HEK293 (cell line): Measurements from ENCODE around the gene KIF21B.

Experiments used
- CTCF ChIA-PET: fragments of 350-600 bp; formaldehyde crosslinking; extraction: SDS; loops from one replicate; lab custom pipeline; 2021; ENCODE audit warnings: antibody characterized with exemption; lab: Yijun Ruan, JAX
- POLR2A ChIA-PET: fragments of 300-600 bp; formaldehyde crosslinking; extraction: SDS; loops from one replicate; lab custom pipeline; 2020; ENCODE audit warnings: antibody characterized with exemption, inconsistent platforms; lab: Yijun Ruan, JAX
- H3K27ac ChIP-seq: fragments of 200-500 bp; sonication (Bioruptor generic); 2 replicates; pipeline ENCODE4 v1.5.1; 2014; ENCODE audit warnings: low read depth, low read length, control low read depth, inconsistent platforms; ENCODE audit errors: extremely low read depth
- H3K36me3 ChIP-seq, 2 experiments: fragments of 200-500 bp in 1 of 2; sonication (Bioruptor generic) in 1 of 2; 1 replicate in 1 of 2; 2 replicates in 1 of 2; pipeline ENCODE4 v1.5.1; 2014 to 2017; ENCODE audit warnings: inconsistent platforms in 2 of 2, low read length in 2 of 2; ENCODE audit not compliant: control insufficient read depth in 2 of 2, insufficient read depth in 1 of 2
- H3K4me1 ChIP-seq: fragments of 200-500 bp; sonication (Bioruptor generic); 2 replicates; pipeline ENCODE4 v1.5.1; 2014; ENCODE audit warnings: mild to moderate bottlenecking, low read length, inconsistent platforms; ENCODE audit not compliant: control insufficient read depth, insufficient read depth
- H3K4me3 ChIP-seq: 2 replicates; pipeline ENCODE4 v1.5.1; 2011; ENCODE audit warnings: low read depth, mild to moderate bottlenecking, control low read depth, low read length, moderate library complexity
- H3K9me3 ChIP-seq: fragments of 200-500 bp; sonication (Bioruptor generic); 2 replicates; pipeline ENCODE4 v1.5.1; 2014; ENCODE audit warnings: low read depth, low read length, inconsistent platforms; ENCODE audit not compliant: control insufficient read depth, insufficient read depth
- HOXA7 ChIP-seq: sonication (generic); formaldehyde crosslinking; IDR thresholded peaks from 2 replicates; pipeline ENCODE4 v1.8.1; 2022; ENCODE audit warnings: missing genetic modification reagents, borderline replicate concordance
- KLF1 ChIP-seq: fragments of 450-650 bp; formaldehyde crosslinking; IDR thresholded peaks from 2 replicates; pipeline ENCODE4 v1.5.1; 2016; ENCODE audit warnings: missing biosample characterization, missing genetic modification characterization
- OSR2 ChIP-seq: fragments of 450-650 bp; formaldehyde crosslinking; IDR thresholded peaks from 2 replicates; pipeline ENCODE4 v1.5.1; 2016; ENCODE audit warnings: missing biosample characterization, missing genetic modification characterization
- SP7 ChIP-seq: fragments of 450-650 bp; formaldehyde crosslinking; IDR thresholded peaks from 2 replicates; pipeline ENCODE4 v1.5.1; 2016; ENCODE audit warnings: missing biosample characterization, missing genetic modification characterization
- ZBTB17 ChIP-seq: fragments of 450-650 bp; formaldehyde crosslinking; IDR thresholded peaks from 2 replicates; pipeline ENCODE4 v1.5.1; 2016; ENCODE audit warnings: missing biosample characterization, missing genetic modification characterization
- ZBTB21 ChIP-seq: fragments of 450-650 bp; formaldehyde crosslinking; IDR thresholded peaks from 2 replicates; pipeline ENCODE4 v1.5.1; 2017; ENCODE audit warnings: missing biosample characterization, missing genetic modification characterization
- ZBTB8A ChIP-seq: fragments of 450-650 bp; formaldehyde crosslinking; IDR thresholded peaks from 2 replicates; pipeline ENCODE4 v1.5.1; 2016; ENCODE audit warnings: missing biosample characterization, missing genetic modification characterization
- ZFHX2 ChIP-seq: fragments of 450-650 bp; formaldehyde crosslinking; conservative IDR thresholded peaks from 2 replicates; pipeline ENCODE4 v1.5.1; 2016; ENCODE audit warnings: missing biosample characterization, missing genetic modification characterization
- ZFP3 ChIP-seq: fragments of 450-650 bp; formaldehyde crosslinking; IDR thresholded peaks from 2 replicates; pipeline ENCODE4 v1.5.1; 2016; ENCODE audit warnings: low read depth, missing biosample characterization, missing genetic modification characterization
- ZFP41 ChIP-seq: fragments of 450-650 bp; formaldehyde crosslinking; IDR thresholded peaks from 2 replicates; pipeline ENCODE4 v1.5.1; 2016; ENCODE audit warnings: missing biosample characterization, missing genetic modification characterization, borderline replicate concordance
- ZNF146 ChIP-seq: fragments of 450-650 bp; formaldehyde crosslinking; IDR thresholded peaks from 2 replicates; pipeline ENCODE4 v1.5.1; 2016; ENCODE audit warnings: missing biosample characterization, missing genetic modification characterization
- ZNF16 ChIP-seq: fragments of 450-650 bp; formaldehyde crosslinking; IDR thresholded peaks from 2 replicates; pipeline ENCODE4 v1.5.1; 2016; ENCODE audit warnings: low read depth, missing biosample characterization, missing genetic modification characterization
- ZNF211 ChIP-seq: fragments of 450-650 bp; formaldehyde crosslinking; IDR thresholded peaks from 2 replicates; pipeline ENCODE4 v1.5.1; 2016; ENCODE audit warnings: low read depth, missing biosample characterization, missing genetic modification characterization
- ZNF23 ChIP-seq: fragments of 450-650 bp; formaldehyde crosslinking; IDR thresholded peaks from 2 replicates; pipeline ENCODE4 v1.5.1; 2016; ENCODE audit warnings: missing biosample characterization, missing genetic modification characterization, borderline replicate concordance
- ZNF280C ChIP-seq: fragments of 450-650 bp; formaldehyde crosslinking; IDR thresholded peaks from 2 replicates; pipeline ENCODE4 v1.5.1; 2016; ENCODE audit warnings: missing biosample characterization, missing genetic modification characterization
- ZNF292 ChIP-seq: fragments of 450-650 bp; formaldehyde crosslinking; IDR thresholded peaks from 2 replicates; pipeline ENCODE4 v1.5.1; 2016; ENCODE audit warnings: low read depth, missing biosample characterization, missing genetic modification characterization, borderline replicate concordance
- ZNF324 ChIP-seq: fragments of 450-650 bp; formaldehyde crosslinking; IDR thresholded peaks from 2 replicates; pipeline ENCODE4 v1.5.1; 2016; ENCODE audit warnings: missing biosample characterization, missing genetic modification characterization
- ZNF621 ChIP-seq: fragments of 450-650 bp; formaldehyde crosslinking; IDR thresholded peaks from 2 replicates; pipeline ENCODE4 v1.5.1; 2017; ENCODE audit warnings: missing biosample characterization, missing genetic modification characterization
- ZNF654 ChIP-seq: fragments of 450-650 bp; formaldehyde crosslinking; IDR thresholded peaks from 2 replicates; pipeline ENCODE4 v1.5.1; 2016; ENCODE audit warnings: low read depth, missing biosample characterization, missing genetic modification characterization
- ZNF76 ChIP-seq: fragments of 450-650 bp; formaldehyde crosslinking; IDR thresholded peaks from 2 replicates; pipeline ENCODE4; 2016; ENCODE audit warnings: low read depth, missing biosample characterization, missing genetic modification characterization, borderline replicate concordance
- ZNF837 ChIP-seq: fragments of 450-650 bp; formaldehyde crosslinking; IDR thresholded peaks from 2 replicates; pipeline ENCODE4 v1.5.1; 2016; ENCODE audit warnings: missing biosample characterization, missing genetic modification characterization
- ZSCAN18 ChIP-seq: fragments of 450-650 bp; formaldehyde crosslinking; IDR thresholded peaks from 2 replicates; pipeline ENCODE4 v1.5.1; 2016; ENCODE audit warnings: missing biosample characterization, missing genetic modification characterization
- ZSCAN4 ChIP-seq: fragments of 450-650 bp; formaldehyde crosslinking; IDR thresholded peaks from 2 replicates; pipeline ENCODE4 v1.5.1; 2017; ENCODE audit warnings: missing biosample characterization, missing genetic modification characterization

The KIF21B gene

GRCh38 chr1:200988693-200989092 lies 34.8 kb downstream of the KIF21B start:
- POLR2A ChIA-PET = no interaction called here
- H3K36me3 ChIP-seq = peaks cover 0 to 21% of the 10 kb centered on the region in 2 experiments; a peak in 1 of 3 replicates

GRCh38 chr1:200985481-200985880 lies 38.0 kb downstream of the KIF21B start:
- TF ChIP-seq ZFP3 (tag by site-specific recombination) (no peak), ZNF837 (tag by site-specific recombination) (no peak), ZNF621 (tag by site-specific recombination) (no peak), ZNF280C (tag by site-specific recombination) (no peak), ZNF292 (tag by site-specific recombination) (no peak), ZNF23 (tag by site-specific recombination) (no peak), ZSCAN4 (tag by site-specific recombination) (no peak), ZBTB8A (no peak), OSR2 (no peak), ZBTB17 (tag by site-specific recombination) (no peak)
- TF ChIP-seq, all 188 proteins: peak for 0
- peaks cover 0 to 16% of the 10 kb centered on the region in 2 experiments; a peak in 1 of 3 replicates for H3K36me3 ChIP-seq

More at GRCh38 chr1:200988693-200989092, 34.8 kb downstream of the KIF21B start:
- TF ChIP-seq ZFP41 (tag by site-specific recombination) (no peak), ZSCAN18 (tag by site-specific recombination) (no peak), ZFHX2 (tag by site-specific recombination) (no peak), SP7 (tag by site-specific recombination) (no peak), ZNF76 (tag by site-specific recombination) (no peak), ZNF324 (tag by site-specific recombination) (no peak), ZNF654 (no peak), ZNF16 (tag by site-specific recombination) (no peak), KLF1 (tag by site-specific recombination) (no peak), ZNF146 (tag by site-specific recombination) (no peak), ZBTB21 (no peak), ZNF211 (no peak), HOXA7 (CRISPR knock-in tag) (no peak)
- CTCF ChIA-PET = interaction anchor here (1.0 to 2.0 kb wide), 4 partner anchors 9 to 98 kb away, joined by 3 to 6 read pairs (median 4); no protein-coding TSS in a partner anchor
- Histone ChIP-seq H3K27ac (no peak overlapping the region), H3K9me3 (no peaks in the 10 kb centered on the region), H3K4me1 (peaks cover 2% of the 10 kb centered on the region; the same call in 1 of the 2 replicates), H3K4me3 (no peak overlapping the region)

More at GRCh38 chr1:200985481-200985880, 38.0 kb downstream of the KIF21B start:
- CTCF ChIA-PET = interaction anchor here (1.5 kb wide), 1 partner anchor 35 kb away, joined by 4 read pairs; no protein-coding TSS in a partner anchor
- no peaks in the 10 kb centered on the region for H3K9me3 ChIP-seq
- POLR2A ChIA-PET = no interaction called here
- H3K4me3 ChIP-seq = no peak overlapping the region
- H3K27ac ChIP-seq = no peak overlapping the region
- H3K4me1 ChIP-seq = no peaks in the 10 kb centered on the region
